NCI-H2171 treated with DMSO at 0.1 percent for 48 hours (cell line): ENCODE data around the gene MTX2.

ENCODE experiments used
- DNase-seq: peaks from one replicate; lab custom pipeline; 2025; lab: John Stamatoyannopoulos, UW

The MTX2 gene

DNA sequence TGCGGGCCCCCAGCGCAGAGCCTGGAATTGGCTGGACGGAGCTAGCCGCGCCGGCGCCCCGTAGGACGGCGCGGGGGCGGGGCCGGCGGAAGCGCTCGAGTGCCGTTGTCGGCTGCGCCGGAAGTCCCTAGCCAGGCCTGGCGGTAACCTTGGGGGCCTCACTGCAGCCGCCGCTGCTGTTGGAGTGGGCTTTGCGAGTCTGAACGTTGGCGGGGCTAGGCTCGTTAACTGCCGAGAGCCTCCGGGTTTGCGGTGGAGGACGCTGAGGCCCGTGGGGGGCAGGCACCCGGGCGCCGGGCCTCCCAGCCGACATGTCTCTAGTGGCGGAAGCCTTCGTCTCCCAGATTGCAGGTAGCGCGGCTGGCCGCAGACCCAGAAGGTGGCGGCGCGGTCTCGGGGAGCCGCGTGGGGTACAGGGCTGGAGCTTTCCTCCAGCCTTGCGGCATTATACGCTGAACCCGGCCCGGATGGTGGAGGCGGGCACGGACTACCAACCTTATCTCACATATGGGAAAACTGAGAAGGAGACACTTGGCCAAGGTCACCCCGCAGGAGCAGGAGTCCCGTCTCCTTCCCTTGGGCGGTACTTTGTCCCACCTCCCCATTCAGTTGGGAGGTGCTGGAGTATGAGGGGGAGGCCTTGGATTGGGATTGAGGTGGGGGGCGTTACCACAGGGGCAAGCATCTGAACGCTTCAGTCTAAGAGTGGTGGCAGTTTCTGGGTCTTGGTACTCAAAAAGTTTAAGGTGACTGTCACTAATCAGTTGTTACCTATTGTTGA, at the start of gene MTX2:
TSS of gene MTX2 (plus strand) at position 124 of the 781 bp plus-strand sequence. CDS start at position 312, 188 bp downstream.
- peak; percentile 89 for DNase-seq

DNA sequence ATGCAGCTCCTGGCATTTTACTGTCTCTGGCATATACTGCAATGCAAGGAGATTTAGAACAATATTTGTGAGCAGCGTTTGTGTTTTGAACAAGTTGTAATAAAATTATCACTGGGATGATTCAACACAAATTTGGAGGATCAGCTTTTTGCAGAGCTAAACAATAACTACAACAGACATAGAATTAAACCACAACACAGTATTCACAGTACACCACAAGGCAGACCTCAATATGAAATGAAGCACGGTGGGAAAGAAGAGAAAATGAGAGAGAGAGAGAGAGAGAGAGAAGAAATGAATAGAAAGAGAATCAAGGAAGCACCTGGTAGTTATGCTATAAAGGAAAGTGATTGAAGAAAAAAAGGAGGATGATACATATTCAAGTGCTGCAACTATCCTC, 41.4 kb upstream of the MTX2 start:
- DNase-seq: no peak

DNA sequence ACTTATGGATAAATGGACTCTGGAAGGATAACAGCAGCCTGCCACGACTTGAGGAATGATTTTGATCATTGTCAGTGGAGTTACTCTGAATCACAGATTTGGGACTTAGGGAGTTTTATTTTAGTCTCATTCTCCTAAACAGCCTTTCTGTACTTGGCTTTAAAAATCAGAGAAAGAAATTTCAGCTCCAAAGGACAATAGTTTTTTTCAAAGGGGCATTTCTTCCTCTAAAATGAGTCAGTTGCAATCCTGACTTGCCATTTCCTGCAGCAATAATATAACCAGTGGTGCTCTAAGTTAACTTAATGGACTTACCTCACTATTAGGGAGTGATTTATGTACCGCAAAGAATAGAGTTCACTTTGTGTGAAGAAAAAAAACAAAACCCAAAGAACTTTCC, 35.1 kb upstream of the MTX2 start:
- no peak for DNase-seq

DNA sequence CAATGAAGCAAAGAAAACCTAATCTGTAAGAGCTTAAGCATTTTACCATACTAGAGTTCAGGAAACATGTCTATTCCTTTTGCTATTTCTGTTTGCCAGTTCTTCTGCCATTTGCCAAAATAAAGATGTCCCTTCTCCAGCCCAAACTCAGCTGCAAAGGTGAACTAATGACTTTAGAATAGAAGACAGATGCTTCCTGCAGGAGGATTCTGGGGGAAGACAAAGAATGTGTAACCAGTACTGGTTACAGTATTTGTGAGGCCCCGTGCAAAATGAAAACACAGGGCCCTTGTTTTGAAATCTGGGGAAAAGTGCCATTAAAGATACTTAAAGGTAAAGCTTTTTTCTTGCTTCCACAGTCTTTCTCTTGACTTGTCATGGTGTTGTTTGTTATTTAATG, 34.3 kb upstream of the MTX2 start:
- no peak for DNase-seq

DNA sequence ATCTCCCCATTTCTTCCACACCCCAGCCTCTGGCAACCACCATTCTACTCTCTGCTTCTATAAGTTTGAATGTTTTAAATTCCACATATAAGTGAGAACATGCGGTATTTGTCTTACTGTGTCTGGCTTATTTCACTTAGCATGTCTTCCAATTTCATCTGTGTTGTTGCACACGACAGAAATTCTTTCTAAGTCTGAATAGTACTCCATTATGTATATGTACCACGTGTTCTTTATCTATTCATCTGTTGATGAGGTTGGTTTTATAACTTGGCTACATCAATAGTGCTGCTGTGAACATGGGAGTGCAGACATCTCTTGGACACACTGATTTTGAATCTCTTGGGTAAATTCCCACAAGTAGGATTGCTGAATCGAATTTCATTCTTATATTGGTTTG, 31.8 kb upstream of the MTX2 start:
- DNase-seq: no peak

DNA sequence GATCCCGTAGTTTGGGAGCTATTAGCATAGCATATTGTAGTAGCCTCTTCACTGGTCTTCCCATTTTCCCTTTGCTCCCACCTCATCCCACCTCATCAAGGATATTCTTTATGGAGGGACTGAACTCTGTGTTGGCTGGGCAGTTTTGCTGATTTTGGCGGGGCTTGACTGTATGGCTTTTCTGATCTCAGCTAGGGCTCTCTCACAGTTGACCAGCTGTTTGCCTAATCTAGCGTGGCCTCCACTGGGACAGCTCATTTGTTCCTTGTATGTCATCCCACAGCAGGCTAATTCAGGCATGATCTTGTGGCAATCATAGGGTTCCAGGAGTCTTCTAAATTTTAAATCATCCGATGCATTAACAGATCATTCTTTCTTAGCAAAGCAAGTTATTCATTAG, 30.2 kb upstream of the MTX2 start:
- DNase-seq: peak; percentile 14

DNA sequence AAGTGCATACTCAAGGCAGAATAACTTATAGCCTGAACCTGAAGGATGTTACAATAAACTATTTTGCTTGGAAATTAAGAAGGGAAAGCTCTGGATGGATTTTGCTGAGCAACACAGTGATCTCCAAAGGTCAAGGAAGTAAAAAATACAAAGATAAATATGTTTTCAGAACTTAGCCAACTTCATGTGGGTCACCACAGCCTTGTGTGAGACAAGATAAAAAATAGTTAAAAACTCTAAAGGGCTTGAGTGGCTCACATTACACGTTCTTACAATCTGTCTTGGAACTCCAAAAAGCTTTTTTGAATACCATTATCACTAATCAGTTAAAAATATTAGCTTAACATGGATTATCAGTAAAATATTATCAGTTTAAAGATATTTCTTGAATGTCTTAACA, 28.9 kb upstream of the MTX2 start:
- no peak for DNase-seq

DNA sequence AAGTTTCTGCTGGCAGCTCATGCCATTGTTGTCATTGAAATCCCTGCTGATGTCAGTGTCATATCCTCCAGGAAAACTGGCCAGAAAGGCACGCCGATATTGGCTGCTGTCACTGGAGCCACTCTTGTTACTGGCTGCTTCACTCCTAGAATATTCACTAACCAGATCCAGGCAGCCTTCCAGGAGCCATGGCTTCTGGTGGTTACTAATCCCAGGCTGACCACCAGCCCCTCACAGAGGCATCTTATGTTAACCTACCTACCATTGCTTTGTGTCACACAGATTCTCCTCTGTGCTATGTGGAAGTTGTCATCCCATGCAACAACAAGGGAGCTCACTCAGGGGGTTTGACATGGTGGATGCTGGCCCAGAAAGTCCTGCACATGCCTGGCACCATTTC, 27.0 kb upstream of the MTX2 start:
- no peak for DNase-seq

DNA sequence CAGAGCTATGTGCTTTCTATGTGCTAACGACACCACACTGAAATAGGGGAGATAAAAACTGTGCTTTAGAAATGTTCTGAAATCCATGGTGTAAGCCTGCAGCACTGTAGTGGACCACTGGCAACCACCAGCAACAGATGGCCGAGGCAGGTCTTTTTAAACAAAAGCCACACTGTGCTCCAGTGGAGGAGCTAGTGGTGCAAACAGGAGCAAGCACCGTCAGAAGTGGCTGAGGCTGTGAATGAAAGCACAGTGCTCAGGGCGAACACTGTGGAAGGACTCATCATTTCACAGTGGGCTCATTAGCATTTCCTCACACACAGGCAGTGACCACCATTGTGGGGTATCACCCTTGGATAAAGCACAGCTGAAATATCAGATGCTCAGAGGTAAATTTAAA, 22.9 kb upstream of the MTX2 start:
- DNase-seq: no peak

DNA sequence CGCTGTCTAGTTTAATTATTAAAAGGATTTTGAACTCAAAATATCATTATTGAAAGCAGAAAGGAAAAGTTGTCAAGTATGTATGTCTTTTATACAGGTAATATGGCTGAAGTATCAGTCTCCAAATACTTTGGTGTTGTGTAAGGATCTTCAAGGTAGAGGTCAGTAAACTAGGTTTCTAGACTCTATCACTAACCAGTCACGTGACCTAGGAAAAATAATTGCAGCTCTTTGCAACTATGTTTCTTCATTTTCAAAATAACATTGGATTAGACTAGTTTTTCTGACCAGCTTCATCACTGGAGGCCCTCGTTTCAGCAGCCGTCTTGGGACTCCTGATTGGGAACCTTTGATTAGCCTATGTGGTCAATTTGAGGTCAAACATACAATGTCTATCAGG, 21.4 kb upstream of the MTX2 start:
- no peak for DNase-seq

DNA sequence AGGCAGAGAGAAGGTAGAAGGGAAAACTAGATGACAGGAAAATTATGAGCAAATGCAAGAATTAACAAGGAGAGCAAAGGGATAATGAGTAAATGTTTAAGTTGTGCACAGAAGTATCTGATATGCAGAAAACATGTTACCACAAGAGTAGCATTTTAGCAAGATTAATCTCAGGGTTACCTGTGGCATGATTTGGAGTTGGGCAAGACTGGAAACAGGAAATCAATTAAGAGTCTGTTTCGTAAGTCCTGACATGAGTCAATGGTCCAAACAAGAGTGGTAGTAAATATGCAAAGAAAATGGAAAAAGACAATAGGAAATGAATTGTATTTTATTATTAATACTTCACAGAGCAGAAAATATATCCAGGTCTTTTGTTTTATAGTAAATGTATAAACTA, 17.3 kb upstream of the MTX2 start:
- no peak for DNase-seq

DNA sequence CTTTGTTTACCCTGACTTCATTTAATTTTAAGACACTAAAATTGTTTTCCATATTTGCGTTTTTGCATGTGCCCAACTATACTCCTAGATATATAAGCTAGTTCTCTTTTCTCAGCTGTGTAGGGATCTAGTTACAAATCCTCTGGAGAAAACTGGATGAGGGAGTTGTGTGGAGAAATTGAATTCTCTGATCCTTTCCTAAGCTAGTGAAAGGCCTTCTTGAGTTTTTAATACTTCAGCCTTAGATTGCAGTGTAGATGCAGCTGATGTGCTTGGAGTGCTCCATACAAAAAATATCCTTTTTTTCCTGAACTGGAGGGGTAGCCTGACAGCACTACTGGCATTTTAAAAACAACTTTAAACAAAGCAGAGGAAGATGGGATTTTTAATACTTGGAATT, 8.6 kb upstream of the MTX2 start:
- no peak for DNase-seq

DNA sequence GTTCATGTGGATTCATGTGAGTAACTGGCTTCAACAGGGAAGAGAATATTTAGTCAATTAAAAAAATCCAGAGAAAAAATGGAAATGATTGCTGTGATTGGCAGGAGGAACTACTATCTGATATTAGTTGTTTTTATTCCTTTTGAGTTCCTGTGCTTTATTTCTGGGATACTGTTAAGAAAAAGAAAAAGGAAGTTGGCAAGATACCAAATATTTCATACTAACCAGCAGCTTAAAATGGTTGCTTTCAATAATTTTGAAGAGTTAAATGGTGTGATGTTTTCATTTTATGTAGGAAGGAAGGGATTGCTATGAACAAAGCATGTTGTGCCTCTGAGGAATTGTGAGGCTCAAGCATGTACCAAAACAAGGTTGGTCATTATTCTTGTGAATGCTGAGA, 8.1 kb upstream of the MTX2 start:
- no peak for DNase-seq

DNA sequence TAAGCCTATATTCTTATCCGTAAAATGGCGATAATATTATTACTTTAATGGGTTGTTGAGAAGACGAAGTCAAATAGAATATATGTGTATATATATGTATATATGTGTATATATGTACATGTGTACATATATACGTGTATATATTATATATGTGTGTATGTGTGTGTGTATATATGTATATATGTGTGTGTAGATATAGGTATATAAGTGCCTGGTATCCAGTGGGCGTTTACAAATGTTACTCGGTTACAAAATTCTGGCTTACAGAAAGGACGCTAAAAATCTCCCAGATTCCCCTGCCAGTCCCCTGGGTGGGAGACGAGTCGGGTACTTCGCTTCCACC, 295 bp upstream of the MTX2 start:
- no peak for DNase-seq

DNA sequence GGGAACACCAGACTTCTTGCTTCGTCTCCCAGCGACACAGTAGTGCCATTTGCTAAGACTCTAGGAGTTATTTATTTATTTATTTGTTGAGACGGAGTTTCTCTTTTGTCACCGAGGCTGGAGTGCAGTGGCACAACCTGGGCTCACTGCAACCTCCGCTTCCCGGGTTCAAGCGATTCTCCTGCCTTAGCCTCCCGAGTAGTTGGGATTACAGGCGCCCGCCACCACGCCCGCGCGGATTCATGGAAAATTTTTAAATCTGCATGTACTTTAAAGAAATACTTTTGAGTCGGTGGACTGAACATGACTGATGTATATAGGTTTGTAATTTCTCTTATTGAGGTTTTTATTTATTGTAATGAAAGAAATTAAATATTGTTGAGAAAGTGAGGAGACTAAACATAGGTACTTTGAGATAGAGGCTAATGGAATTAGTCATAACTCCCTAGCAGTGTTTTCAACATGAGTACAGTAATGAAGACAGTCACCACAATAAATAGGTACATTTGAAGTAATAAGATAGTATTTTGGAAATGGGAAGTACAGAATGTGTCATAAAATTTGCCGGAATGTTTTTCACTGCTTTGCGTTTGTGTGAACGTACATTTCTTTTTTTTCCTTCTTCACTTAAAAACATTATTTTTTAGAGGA, 983 bp downstream of the MTX2 start:
- DNase-seq: no peak

DNA sequence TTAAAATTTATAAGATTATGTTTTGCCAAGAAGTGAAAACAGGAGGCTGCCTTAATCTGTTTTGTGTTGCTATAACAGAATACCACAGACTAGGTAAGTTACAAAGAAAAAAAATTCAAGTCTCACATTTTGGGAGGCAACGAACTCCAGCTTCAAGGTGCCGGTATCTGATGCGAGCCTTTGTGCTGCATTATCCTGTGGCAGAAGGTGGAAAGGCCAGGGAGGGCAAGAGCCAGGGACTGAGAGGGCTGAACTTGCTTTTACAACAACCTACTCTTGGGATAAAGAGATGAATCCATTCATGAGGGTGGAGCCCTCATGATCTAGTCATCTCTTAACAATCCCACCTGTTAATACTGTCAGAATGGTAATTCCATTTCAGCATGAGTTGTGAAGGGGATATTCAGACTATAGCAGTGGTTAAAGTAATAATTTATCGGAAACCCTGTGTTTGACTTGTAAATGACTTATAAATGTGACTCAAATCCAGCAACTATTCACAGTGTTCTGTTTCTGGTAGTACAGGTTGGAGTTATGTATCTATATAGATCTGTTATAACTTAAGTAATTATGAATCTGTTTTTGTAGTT, 3.7 kb downstream of the MTX2 start:
- no peak for DNase-seq

DNA sequence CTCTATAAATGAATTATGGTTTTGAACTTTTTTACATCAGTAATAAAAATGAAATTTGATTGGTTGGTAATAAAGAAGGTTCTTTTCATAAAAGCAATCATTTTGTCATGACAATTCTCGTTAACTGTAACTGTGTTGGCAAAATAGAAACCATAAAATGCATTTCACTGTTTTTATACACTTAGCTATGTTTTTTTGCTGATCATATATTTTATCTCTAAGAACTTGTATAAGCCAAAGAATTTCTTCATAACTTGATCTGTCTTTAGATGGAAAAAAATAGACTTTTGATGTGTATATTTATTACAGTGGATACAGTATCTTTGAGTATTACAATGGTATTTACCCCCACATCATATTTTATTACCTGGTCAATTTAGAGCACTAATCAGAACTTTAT, 9.7 kb downstream of the MTX2 start:
- no peak for DNase-seq

DNA sequence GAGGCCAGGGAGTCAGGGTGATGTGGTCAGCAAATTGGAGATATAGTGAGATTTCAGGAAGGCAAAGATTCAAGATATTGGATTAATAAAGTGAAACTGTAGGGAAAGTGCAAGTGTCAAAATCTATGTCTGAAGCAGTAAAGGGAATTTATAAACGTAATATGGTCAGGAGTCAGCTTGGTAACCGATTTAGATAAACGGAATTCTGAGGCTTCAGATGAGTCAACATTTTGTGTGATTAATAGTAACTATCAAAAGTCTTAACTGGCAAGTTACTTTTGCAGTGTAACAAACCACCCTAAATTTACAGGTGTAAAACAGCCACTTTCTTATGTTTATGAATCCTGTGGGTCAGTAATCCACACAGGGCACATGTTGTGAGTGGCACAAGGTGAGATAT, 10.9 kb downstream of the MTX2 start:
- DNase-seq: no peak

DNA sequence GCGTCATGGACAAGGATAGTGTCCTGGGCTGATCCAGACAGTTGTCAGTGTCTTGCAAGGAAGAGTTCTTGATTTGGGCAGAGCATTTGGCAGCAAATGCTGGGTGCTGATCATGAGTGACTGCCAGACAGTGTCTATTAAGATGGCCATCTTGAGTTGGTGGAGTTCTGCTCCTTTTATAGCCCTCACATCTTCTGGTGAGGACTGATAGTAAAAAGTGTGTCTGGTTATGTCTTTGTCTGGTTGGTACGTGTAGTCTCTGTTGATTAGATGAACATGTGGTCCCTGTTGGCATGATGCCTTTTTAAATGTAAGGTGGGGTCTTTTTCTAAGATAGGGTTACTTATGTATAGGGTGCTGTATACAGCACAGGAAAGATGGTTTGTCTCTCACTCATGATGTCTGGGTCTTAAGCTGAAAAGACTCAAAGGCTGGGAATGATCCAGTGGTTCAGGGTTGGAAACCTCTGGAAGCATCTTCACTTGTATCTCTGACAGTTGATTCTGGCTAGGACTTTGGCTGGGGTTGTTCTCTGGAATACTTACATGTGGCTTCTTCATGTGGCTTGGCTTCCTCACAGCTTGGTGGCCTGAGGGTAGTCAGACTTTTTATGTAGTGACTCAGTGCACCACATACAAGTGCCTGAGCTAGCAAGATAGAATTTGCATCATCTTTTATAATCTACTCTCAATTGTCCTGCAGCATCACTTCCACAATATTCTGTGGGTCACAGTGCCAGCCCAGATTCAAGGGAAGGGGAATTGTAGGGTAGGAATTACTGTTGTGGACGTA, 11.8 kb downstream of the MTX2 start:
- DNase-seq: no peak

DNA sequence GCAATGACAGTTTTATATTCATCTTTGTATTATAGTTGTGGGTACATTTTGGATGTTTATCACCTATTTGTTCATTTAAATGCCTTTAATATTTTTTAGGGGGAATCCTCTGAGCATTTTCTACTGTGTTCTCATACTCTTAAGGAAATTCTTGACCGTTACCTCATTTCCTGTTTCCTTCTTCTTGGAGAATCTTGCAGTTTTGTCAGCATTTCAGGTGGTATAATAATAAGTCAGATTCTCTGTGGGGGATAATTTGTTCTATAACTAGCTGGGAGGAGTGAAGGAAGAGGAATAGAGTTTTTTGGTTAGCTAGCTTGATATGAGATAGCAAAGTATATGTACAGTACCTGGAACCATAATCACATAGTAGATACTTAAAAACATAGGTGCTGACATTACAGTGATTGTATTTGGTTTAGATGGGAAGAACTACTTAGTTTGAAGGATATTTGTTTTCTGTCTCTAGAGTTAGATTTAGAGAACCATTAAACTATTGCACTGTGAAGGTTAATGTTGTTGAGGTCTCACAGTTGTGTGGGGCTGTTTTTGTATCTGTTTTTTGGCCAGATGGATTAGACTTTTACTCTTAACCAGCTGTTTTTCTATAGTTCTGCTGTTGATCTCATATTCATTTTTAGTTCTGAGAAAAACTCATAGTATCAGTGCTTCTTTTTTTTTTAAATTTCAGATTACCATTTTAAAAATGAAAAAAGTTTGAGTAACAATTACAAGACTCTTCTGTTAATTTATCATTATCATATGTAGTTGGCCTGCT, 14.2 kb downstream of the MTX2 start:
- peak; percentile 17 for DNase-seq

DNA sequence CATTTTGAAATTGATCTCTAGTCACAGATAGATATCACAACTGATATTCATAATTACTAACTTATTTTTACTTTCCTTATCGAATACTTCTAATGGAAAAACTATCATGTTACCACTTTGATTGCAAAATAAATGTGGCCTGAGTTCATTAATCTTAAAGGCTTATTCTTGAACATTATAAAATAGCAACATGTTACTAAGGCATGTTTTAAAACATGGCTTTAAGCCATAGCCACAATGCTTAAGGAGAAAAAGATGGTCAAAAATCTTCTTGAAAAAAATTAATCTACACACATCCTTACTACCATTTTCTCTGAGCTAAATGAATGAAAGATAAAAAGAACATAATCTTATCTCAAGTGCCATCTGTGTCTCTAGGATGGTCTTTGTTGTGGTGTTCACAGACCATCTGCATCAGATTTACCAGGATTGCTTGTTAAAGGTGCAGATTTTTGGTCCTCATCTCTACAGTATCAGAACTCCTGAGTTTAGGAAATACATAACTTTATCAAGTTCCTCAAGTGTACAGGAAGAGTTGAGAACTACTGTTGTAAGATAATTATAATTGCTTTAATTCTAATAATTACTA, 15.3 kb downstream of the MTX2 start:
- peak; percentile 63 for DNase-seq

DNA sequence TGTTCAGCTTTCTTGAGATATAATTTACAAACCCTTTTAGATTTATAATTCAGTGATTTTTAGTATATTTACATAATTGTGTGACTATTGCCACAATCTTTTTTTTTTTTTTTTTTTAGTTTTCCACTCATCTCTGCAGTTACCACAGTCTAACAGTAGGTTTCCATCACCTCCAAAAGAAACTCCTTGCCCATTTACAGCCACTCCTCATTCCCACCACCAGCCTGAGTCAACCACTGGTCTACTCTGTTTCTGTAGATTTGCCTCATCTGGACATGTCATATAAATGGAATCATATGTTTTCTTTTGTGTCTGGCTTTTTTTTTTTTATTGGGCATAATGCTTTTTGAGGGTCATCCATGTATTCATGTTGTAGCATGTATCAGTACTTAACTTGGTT, 16.1 kb downstream of the MTX2 start:
- no peak for DNase-seq
